Hepatocyte (in vitro differentiated cells): ENCODE measurements around the gene TBC1D4. TPM values are rescaled to one million over a fixed set of nuclear protein-coding genes. Genes with fewer than 3 reads are reported as not detected.

ENCODE experiments used
- DNase-seq: peaks from one replicate; pipeline ENCODE4 v3.0.0-alpha.2; 2016; ENCODE audit warnings: low spot score
- H2AFZ ChIP-seq: fragments of 200-600 bp; sonication (generic); 2 replicates; pipeline ENCODE4 v1.6.0; 2016; ENCODE audit warnings: antibody characterized with exemption, mild to moderate bottlenecking
- H3K27ac ChIP-seq: fragments of 200-600 bp; sonication (generic); 2 replicates; pipeline ENCODE4 v1.5.1; 2016; ENCODE audit warnings: mild to moderate bottlenecking
- H3K27me3 ChIP-seq: fragments of 200-600 bp; sonication (generic); 2 replicates; pipeline ENCODE4 v1.6.1; 2016
- H3K36me3 ChIP-seq: fragments of 200-600 bp; sonication (generic); replicated peaks from 2 replicates; pipeline ENCODE4 v1.5.1; 2016; ENCODE audit warnings: low read depth; ENCODE audit not compliant: insufficient read depth
- H3K4me1 ChIP-seq: fragments of 200-600 bp; sonication (generic); 2 replicates; pipeline ENCODE4 v1.5.1; 2016; ENCODE audit warnings: mild to moderate bottlenecking, moderate library complexity; ENCODE audit not compliant: insufficient read depth
- H3K4me2 ChIP-seq: fragments of 200-600 bp; sonication (generic); 2 replicates; pipeline ENCODE4 v1.6.0; 2016
- H3K4me3 ChIP-seq: fragments of 200-600 bp; sonication (generic); 2 replicates; pipeline ENCODE4 v1.5.1; 2016; ENCODE audit warnings: mild to moderate bottlenecking
- H3K79me2 ChIP-seq: fragments of 200-600 bp; sonication (generic); 2 replicates; pipeline ENCODE4 v1.6.0; 2017; ENCODE audit warnings: mild to moderate bottlenecking
- H3K9me2 ChIP-seq: fragments of 200-600 bp; sonication (generic); replicated peaks from 2 replicates; pipeline ENCODE4 v1.6.0; 2017; ENCODE audit warnings: mild to moderate bottlenecking; ENCODE audit not compliant: insufficient read depth
- H3K9me3 ChIP-seq: fragments of 200-600 bp; sonication (generic); 2 replicates; pipeline ENCODE4 v1.5.1; 2016; ENCODE audit warnings: low read depth, mild to moderate bottlenecking
- H4K20me1 ChIP-seq: fragments of 200-600 bp; sonication (generic); 2 replicates; pipeline ENCODE4 v1.6.0; 2016; ENCODE audit warnings: mild to moderate bottlenecking; ENCODE audit not compliant: insufficient read depth, poor library complexity, severe bottlenecking
- EZH2 ChIP-seq: fragments of 200-600 bp; sonication (generic); IDR thresholded peaks from 2 replicates; pipeline ENCODE4 v1.6.1; 2016; ENCODE audit warnings: antibody characterized with exemption, mild to moderate bottlenecking, borderline replicate concordance
- EZH2phosphoT487 ChIP-seq: fragments of 200-600 bp; sonication (generic); IDR thresholded peaks from one replicate; pipeline ENCODE4 v1.6.1; 2018; ENCODE audit warnings: antibody characterized with exemption, mild to moderate bottlenecking, low read depth, moderate library complexity; ENCODE audit not compliant: unreplicated experiment, severe bottlenecking
- WGBS: methylation state at CpG from one replicate; pipeline ENCODE4 v1.1.6; 2016; ENCODE audit warnings: low lambda C conversion rate; ENCODE audit errors: missing lambda C conversion rate; 5-methylcytosine and 5-hydroxymethylcytosine counted together
- polyA plus RNA-seq: library from polyadenylated mRNA; unstranded; fragments of >200 nt; fragmentation: Nextera tagmentation; extraction: Ambion mirVana; gene quantifications from 2 replicates; pipeline ENCODE4 v1.2.1, GENCODE V29; 2016
- total RNA-seq: library from RNA; depleted of rRNA; stranded (reverse); fragments of >200 nt; gene quantifications from 2 replicates; pipeline ENCODE4 v1.2.3, GENCODE V29; 2014
- TF ChIP-seq, protein P1 (sequence below): fragments of 200-600 bp; sonication (generic); IDR thresholded peaks from 2 replicates; pipeline ENCODE4 v1.5.1; 2016; ENCODE audit warnings: antibody characterized with exemption, mild to moderate bottlenecking; ENCODE audit not compliant: poor library complexity

The TBC1D4 gene
- total and polyA plus RNA-seq, 2 experiments from 2014 or later = 7.6 to 17.1 TPM

DNA sequence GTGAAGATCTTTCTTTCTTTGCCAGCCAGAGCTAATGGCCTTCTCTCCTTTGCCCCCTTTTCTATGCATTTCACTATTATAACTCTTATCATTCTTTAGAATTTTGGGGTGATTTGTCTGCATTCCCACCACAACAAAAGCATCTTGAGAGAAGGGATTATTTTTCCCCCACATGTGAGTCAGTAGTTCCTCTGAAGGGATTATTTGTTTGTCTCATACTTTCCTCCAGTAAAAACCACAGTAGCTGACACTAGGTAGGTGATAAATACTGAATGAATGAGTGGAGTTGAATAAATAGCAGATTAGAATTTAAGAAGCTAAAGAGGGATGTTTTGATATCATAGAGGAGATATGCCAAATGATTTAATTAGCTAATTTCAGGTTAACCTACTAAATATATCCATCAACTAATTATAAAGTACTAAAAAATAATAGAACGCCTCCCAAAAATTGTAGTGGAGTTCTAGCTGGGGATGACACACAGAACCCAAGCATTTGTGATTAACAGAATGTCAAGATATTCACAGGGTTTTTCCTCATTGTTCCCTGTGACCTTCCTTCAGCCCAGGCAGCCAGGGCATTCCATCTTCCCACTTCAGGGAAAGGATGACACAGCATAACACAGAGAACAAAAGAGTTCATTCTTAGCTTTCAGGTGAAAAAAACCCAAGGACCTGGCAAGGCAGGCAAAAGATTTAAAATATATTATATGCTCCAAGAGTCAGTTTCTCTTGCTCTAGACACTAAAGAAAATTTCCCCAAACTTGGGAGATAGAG, 3.5 kb upstream of the TBC1D4 start:
- Histone ChIP-seq H3K4me3 (no peak overlapping the region), H3K36me3 (no peaks in the 10 kb centered on the region), H3K9me3 (no peaks in the 10 kb centered on the region), H3K79me2 (no peaks in the 10 kb centered on the region), H3K4me1 (no peaks in the 10 kb centered on the region), H3K27ac (no peak overlapping the region), H3K27me3 (no peaks in the 10 kb centered on the region), H2AFZ (no peak overlapping the region), H3K9me2 (no peaks in the 10 kb centered on the region), H4K20me1 (no peaks in the 10 kb centered on the region), H3K4me2 (no peak overlapping the region)
- TF ChIP-seq, protein P1, sequence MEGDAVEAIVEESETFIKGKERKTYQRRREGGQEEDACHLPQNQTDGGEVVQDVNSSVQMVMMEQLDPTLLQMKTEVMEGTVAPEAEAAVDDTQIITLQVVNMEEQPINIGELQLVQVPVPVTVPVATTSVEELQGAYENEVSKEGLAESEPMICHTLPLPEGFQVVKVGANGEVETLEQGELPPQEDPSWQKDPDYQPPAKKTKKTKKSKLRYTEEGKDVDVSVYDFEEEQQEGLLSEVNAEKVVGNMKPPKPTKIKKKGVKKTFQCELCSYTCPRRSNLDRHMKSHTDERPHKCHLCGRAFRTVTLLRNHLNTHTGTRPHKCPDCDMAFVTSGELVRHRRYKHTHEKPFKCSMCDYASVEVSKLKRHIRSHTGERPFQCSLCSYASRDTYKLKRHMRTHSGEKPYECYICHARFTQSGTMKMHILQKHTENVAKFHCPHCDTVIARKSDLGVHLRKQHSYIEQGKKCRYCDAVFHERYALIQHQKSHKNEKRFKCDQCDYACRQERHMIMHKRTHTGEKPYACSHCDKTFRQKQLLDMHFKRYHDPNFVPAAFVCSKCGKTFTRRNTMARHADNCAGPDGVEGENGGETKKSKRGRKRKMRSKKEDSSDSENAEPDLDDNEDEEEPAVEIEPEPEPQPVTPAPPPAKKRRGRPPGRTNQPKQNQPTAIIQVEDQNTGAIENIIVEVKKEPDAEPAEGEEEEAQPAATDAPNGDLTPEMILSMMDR = no peak
- no peak for TF ChIP-seq EZH2phosphoT487
- no peak for TF ChIP-seq EZH2
- no peak for DNase-seq
- 91% methylated on average over 1 of the region's 1 CpG for WGBS

- Histone ChIP-seq H3K79me2 (peaks cover 25% of the 10 kb centered on the region), H3K4me1 (no peaks in the 10 kb centered on the region), H3K9me3 (no peaks in the 10 kb centered on the region), H3K27me3 (no peaks in the 10 kb centered on the region), H3K36me3 (no peaks in the 10 kb centered on the region), H3K27ac (peak overlapping the region; percentile 44), H3K4me3 (peak overlapping the region; percentile 90), H3K4me2 (peak overlapping the region; percentile 96), H3K9me2 (no peaks in the 10 kb centered on the region), H4K20me1 (peaks cover 3% of the 10 kb centered on the region), H2AFZ (peak overlapping the region; percentile 75)
- DNase-seq = no peak
- TF ChIP-seq EZH2phosphoT487 (no peak), EZH2 (no peak)
- WGBS = 4% methylated on average over 1 of the region's 1 CpG
These were observed 781 bp upstream of the TBC1D4 start for GRCh38 chr13:75482820-75483079.

GRCh38 chr13:75481176-75482069, 546 bp downstream of the TBC1D4 start:
- no peaks in the 10 kb centered on the region for H3K9me2 ChIP-seq
- H3K4me2 ChIP-seq = peak overlapping the region; percentile 96
- no peaks in the 10 kb centered on the region for H3K4me1 ChIP-seq
- H3K36me3 ChIP-seq = no peaks in the 10 kb centered on the region
- 2% methylated on average over 86 of the region's 100 CpGs for WGBS
- peak; percentile 51 for DNase-seq
- peak overlapping the region; percentile 44 for H3K27ac ChIP-seq
- peak overlapping the region; percentile 90 for H3K4me3 ChIP-seq
- no peak for TF ChIP-seq EZH2
- H3K27me3 ChIP-seq = no peaks in the 10 kb centered on the region
- H3K79me2 ChIP-seq = peaks cover 27% of the 10 kb centered on the region
- H3K9me3 ChIP-seq = no peaks in the 10 kb centered on the region
- peak overlapping the region; percentile 75 for H2AFZ ChIP-seq
- peaks cover 3% of the 10 kb centered on the region for H4K20me1 ChIP-seq

GRCh38 chr13:75480671-75481175, 1.2 kb downstream of the TBC1D4 start:
- TF ChIP-seq EZH2 (no peak), EZH2phosphoT487 (no peak)
- TF ChIP-seq, protein P1 = no peak

More at GRCh38 chr13:75480671-75481175, 1.2 kb downstream of the TBC1D4 start:
- WGBS = 3% methylated on average over 36 of the region's 48 CpGs
- Histone ChIP-seq H3K79me2 (peaks cover 27% of the 10 kb centered on the region), H4K20me1 (peaks cover 3% of the 10 kb centered on the region), H3K4me3 (peak overlapping the region; percentile 90), H2AFZ (peak overlapping the region; percentile 75), H3K36me3 (no peaks in the 10 kb centered on the region), H3K27ac (no peak overlapping the region), H3K4me1 (no peaks in the 10 kb centered on the region), H3K4me2 (peak overlapping the region; percentile 96), H3K9me3 (no peaks in the 10 kb centered on the region), H3K9me2 (no peaks in the 10 kb centered on the region), H3K27me3 (no peaks in the 10 kb centered on the region)
- DNase-seq = peak; percentile 60
